GM18907 (cell line): Measurements from ENCODE around the gene TMEM69.
"Not testable (repeated sequence)": the region's sequence is repeated elsewhere in the genome, so short reads cannot be mapped to it uniquely, and the experiment has no call there.

Experiments
- ATAC-seq: cut with Tn5 transposase; IDR thresholded peaks from one replicate; pipeline ENCODE4 v1.9.1; 2021; ENCODE audit warnings: mild to moderate bottlenecking, moderate library complexity; ENCODE audit not compliant: unreplicated experiment

Gene TMEM69

GRCh38 chr1:45730780-45731319 lies 42.9 kb downstream of the TMEM69 start:
- no peak for ATAC-seq

- ATAC-seq: no peak
Measured at GRCh38 chr1:45739137-45739536, 51.2 kb downstream of the TMEM69 start.

GRCh38 chr1:45739641-45740156 lies 51.7 kb downstream of the TMEM69 start:
- ATAC-seq: not testable (repeated sequence)
